HG03066 (cell line): ENCODE data around the gene NUDT19.
"Not testable (repeated sequence)": the region's sequence is repeated elsewhere in the genome, so short reads cannot be mapped to it uniquely, and the experiment has no call there.

ENCODE experiments used
- ATAC-seq: cut with Tn5 transposase; IDR thresholded peaks from one replicate; pipeline ENCODE4 v1.9.1; 2021; ENCODE audit warnings: low read depth; ENCODE audit not compliant: unreplicated experiment

The NUDT19 gene

GRCh38 chr19:32691291-32691951, at the start of gene NUDT19:
NUDT19 (plus strand) TSS chr19:32691821; CDS start chr19:32691961, 140 bp downstream.
- ATAC-seq: peak; percentile 86

DNA sequence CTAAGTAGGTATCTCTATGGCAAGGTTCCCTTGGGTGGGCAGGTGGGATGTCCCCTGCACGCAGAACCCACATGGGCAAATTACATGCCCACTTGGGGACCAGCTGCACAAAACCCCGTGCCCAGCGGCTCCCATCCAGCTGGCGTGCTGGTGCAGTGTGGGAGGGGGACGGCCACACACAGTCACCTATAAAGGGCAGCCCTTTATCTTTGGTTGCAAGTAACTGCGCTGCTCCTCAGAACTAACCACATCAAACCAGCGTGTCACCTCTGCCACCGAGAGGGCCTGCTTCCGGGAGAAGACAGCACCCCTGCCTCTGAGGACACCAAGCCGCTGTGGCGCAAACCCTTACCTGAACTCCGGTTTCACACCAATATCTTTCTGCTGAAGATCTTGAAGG, 48.9 kb upstream of the NUDT19 start:
- ATAC-seq: no peak

DNA sequence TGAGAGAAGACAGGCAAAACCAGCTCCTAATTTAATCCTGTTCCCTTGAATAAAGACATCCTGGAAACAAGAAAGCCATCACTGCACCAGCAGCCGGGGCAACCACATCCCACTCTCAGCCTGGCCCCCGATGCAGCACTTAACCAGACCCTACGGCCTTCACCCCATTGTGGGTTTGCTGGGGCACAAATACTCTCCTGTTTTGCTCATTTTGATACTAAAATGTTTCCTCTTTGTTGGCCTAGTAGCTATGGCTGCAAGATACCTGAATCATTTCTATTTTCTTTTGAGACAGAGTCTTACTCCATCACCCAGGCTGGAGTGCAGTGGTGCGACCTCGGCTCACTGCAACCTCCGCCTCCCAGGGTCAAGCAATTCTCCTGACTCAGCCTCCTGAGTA, 45.1 kb upstream of the NUDT19 start:
- ATAC-seq: no peak

DNA sequence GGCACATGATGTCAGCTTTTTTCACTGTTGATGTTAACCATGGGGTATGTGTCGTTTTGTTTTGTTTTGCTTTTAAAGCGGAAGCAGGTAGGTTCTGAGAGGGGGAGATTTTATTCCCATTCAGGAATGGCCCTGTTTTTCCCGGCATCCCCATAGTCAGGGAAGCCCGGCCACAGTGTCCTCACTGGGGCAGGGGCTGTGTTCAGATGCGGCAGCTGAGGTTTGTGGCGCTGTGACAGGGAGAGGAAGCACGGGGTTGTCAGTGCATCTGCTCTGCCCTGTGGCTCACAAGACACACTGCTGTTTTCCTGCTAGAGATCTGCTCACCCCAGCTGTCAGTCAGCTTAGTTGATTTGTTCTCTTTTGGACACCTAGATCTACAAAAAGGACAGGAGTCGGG, 44.3 kb upstream of the NUDT19 start:
- no peak for ATAC-seq

GRCh38 chr19:32649751-32650150, 41.9 kb upstream of the NUDT19 start:
- no peak for ATAC-seq

- no peak for ATAC-seq
These were observed 41.0 kb upstream of the NUDT19 start for GRCh38 chr19:32650671-32651070.

GRCh38 chr19:32651729-32652140, 39.9 kb upstream of the NUDT19 start:
- ATAC-seq: no peak

DNA sequence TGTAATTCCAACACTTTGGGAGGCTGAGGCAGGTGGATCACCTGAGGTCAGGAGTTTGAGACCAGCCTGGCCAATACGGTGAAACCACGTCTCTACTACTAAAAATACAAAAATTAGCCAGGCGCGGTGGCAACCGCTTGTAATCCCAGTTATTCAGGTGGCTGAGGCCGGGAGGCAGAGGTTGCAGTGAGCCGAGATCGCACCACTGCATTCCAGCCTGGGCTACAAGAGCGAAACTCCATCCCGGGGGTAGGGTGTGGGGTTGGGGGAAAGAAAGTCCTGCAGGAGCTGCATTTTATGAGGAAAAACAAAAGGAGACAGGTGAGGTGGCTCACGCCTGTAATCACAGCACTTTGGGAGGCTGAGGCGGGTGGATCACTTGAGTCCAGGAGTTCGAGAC, 39.3 kb upstream of the NUDT19 start:
- not testable (repeated sequence) for ATAC-seq

GRCh38 chr19:32652894-32653598, 38.6 kb upstream of the NUDT19 start:
- ATAC-seq: no peak

GRCh38 chr19:32653599-32653915, 38.1 kb upstream of the NUDT19 start:
- no peak for ATAC-seq

GRCh38 chr19:32656379-32656778, 35.2 kb upstream of the NUDT19 start:
- not testable (repeated sequence) for ATAC-seq

GRCh38 chr19:32658075-32658474, 33.5 kb upstream of the NUDT19 start:
- ATAC-seq: no peak

GRCh38 chr19:32658527-32658926, 33.1 kb upstream of the NUDT19 start:
- no peak for ATAC-seq

GRCh38 chr19:32661318-32661717, 30.3 kb upstream of the NUDT19 start:
- ATAC-seq: no peak

DNA sequence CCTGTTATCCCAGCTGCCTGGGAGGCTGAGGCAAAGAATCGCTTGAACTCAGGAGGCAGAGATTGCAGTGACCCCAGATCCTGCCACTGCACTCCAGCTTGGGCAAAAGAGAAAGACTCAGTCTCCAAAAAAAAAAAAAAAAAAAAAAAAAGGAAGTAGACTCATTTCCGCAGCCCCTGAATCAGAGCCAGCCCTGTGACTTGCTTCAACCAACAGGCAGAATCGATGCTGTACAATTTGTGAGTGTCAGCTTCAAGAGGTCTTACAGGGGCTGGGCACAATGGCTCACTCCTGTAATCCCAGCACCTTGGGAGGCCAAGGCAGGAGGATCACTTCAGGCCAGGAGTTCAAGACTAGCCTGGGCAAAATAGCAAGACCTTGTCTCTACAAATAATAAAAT, 29.4 kb upstream of the NUDT19 start:
- no peak for ATAC-seq

DNA sequence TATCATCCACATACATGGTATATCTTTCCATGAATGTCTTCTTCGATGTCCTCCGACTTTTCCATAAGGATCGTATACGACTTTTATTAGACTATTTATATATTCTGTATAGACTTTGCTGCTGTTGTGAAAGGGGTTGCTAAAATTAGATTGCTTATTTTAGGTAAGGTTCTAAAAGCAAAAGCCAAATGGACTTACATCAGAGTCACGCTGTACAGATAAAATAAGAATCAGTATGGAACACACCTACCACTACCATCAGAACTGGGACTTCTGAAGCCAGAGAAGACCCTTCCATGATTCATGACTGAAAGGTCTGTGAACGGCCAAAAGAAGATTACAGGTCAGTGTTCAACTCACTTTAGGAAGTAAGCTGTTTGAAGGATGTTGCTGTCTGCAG, 25.5 kb upstream of the NUDT19 start:
- ATAC-seq: no peak

GRCh38 chr19:32669310-32669709, 22.3 kb upstream of the NUDT19 start:
- no peak for ATAC-seq

DNA sequence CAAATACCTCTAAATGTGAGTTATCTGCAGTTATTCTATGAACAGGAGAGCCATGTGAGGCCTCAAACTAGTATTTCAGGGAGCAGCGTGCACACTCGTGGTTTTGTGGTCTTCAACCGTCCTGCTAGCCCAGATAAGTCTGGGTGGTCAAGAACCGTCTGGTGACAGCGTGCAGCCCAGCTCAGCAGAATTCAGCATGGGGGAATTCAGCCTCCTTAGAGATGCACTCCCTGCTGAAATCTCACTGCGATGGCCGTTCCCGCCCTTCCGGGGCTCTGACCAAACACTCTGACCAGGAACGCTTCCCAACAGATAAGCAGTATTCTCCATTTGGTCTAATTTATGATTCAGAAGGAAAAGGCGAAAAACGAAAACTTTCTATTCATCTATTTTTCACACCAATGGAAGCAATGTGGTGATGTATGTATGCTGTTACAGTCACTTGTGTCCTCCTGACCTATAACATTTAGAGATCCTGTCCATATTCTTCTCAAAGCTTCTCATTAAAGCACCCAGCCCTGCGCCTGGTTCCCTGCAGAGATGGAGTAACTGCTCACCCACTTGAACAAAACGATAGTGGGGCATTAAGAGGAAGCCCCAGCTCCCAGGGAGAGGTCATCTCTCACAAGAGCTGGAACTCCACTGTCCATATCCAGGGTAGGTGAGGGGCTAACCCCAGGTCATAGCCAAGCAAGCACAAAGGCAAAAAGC, 19.6 kb upstream of the NUDT19 start:
- no peak for ATAC-seq

- no peak for ATAC-seq
These were observed 18.8 kb upstream of the NUDT19 start for GRCh38 chr19:32672841-32673240.

- no peak for ATAC-seq
These were observed 18.0 kb upstream of the NUDT19 start for GRCh38 chr19:32673573-32673972.

- no peak for ATAC-seq
These were observed 17.3 kb upstream of the NUDT19 start for GRCh38 chr19:32674153-32674930.
